NB4 (cell line): ENCODE data around the gene LRMDA.

ENCODE experiments used
- DNase-seq: peaks from one replicate; pipeline ENCODE4 v3.0.0; 2010; ENCODE audit warnings: low read depth
- H3K4me3 ChIP-seq: one replicate; pipeline ENCODE4 v1.5.1; 2011; ENCODE audit warnings: mild to moderate bottlenecking, low read depth, low read length, moderate library complexity
- MYC ChIP-seq: IDR thresholded peaks from 2 replicates; pipeline ENCODE4 v1.6.1; 2011; ENCODE audit warnings: low read depth, low read length
- POLR2A ChIP-seq: IDR thresholded peaks from 2 replicates; pipeline ENCODE4 v1.6.1; 2011; ENCODE audit warnings: mild to moderate bottlenecking; ENCODE audit not compliant: insufficient read length; ENCODE audit errors: extremely low read depth
- TF ChIP-seq, protein P1 (sequence below): IDR thresholded peaks from one replicate; pipeline ENCODE4 v1.5.1; 2012; ENCODE audit warnings: low read depth, low read length
- TF ChIP-seq, protein P2 (sequence below): IDR thresholded peaks from 2 replicates; pipeline ENCODE4 v1.6.1; 2011; ENCODE audit warnings: low read depth, low read length

LRMDA gene

GRCh38 chr10:75937823-75938222 lies 506.4 kb downstream of the LRMDA start:
- H3K4me3 ChIP-seq: no peak overlapping the region
- TF ChIP-seq MYC (no peak), POLR2A (no peak)
- TF ChIP-seq, protein P1, sequence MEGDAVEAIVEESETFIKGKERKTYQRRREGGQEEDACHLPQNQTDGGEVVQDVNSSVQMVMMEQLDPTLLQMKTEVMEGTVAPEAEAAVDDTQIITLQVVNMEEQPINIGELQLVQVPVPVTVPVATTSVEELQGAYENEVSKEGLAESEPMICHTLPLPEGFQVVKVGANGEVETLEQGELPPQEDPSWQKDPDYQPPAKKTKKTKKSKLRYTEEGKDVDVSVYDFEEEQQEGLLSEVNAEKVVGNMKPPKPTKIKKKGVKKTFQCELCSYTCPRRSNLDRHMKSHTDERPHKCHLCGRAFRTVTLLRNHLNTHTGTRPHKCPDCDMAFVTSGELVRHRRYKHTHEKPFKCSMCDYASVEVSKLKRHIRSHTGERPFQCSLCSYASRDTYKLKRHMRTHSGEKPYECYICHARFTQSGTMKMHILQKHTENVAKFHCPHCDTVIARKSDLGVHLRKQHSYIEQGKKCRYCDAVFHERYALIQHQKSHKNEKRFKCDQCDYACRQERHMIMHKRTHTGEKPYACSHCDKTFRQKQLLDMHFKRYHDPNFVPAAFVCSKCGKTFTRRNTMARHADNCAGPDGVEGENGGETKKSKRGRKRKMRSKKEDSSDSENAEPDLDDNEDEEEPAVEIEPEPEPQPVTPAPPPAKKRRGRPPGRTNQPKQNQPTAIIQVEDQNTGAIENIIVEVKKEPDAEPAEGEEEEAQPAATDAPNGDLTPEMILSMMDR: no peak
- TF ChIP-seq, protein P2, sequence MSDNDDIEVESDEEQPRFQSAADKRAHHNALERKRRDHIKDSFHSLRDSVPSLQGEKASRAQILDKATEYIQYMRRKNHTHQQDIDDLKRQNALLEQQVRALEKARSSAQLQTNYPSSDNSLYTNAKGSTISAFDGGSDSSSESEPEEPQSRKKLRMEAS: no peak
- no peak for DNase-seq

DNA sequence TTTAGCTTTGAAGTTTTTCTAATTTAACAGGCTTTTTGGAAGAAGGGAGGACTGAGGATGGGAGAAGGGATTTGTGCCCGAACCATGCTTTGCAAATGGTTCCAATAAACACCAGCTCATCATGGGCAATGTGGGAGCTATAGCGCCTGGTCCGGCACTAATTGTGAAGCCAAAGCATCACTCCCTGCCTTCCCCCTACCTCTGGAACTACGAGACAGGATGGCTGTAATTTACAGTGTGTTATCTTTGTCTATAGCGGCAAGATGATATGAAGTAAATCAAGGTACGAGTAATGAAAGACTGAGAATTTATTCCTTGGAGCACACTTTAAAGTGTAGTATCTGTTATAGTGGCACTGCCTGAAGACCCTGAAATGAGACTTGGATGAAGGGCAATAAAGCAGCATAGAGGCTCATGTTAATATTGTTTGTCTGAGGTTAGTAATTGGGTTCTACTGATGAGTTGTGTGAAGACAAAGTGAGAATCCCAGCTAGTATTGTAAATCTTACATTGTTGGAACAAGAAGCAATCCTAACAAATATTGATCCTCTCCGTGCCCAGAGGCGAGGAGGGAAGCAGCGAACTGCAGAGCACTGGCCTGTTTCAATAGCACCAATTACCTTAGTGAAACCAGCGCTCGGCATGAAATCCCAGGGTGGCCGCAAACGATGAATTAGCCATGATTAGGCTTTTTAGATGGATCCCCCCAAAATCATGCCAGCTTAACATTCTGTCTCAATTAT lies 507.1 kb downstream of the LRMDA start:
- H3K4me3 ChIP-seq: no peak overlapping the region
- no peak for DNase-seq
- TF ChIP-seq MYC (no peak), POLR2A (no peak)
- TF ChIP-seq, protein P1: no peak
- TF ChIP-seq, protein P2: no peak

GRCh38 chr10:75939541-75939940 lies 508.1 kb downstream of the LRMDA start:
- TF ChIP-seq, protein P1: no peak
- TF ChIP-seq, protein P2: no peak
- no peak for TF ChIP-seq MYC
- TF ChIP-seq POLR2A: no peak
- H3K4me3 ChIP-seq: no peak overlapping the region
- no peak for DNase-seq

GRCh38 chr10:75940742-75941141 lies 509.3 kb downstream of the LRMDA start:
- no peak overlapping the region for H3K4me3 ChIP-seq
- no peak for TF ChIP-seq MYC
- TF ChIP-seq, protein P2: no peak
- TF ChIP-seq, protein P1: no peak
- TF ChIP-seq POLR2A: no peak
- no peak for DNase-seq

GRCh38 chr10:75941223-75941801 lies 509.9 kb downstream of the LRMDA start:
- TF ChIP-seq, protein P1: no peak
- TF ChIP-seq POLR2A (no peak), MYC (no peak)
- TF ChIP-seq, protein P2: no peak
- no peak for DNase-seq

More at GRCh38 chr10:75941223-75941801, 509.9 kb downstream of the LRMDA start:
- no peak overlapping the region for H3K4me3 ChIP-seq
